OCI-LY3 (cell line): ENCODE measurements around the gene SCAMP5.

Source experiments
- H2AFZ ChIP-seq: fragments of 200-600, 300-600 bp; shearing (Covaris generic); 2 replicates; pipeline ENCODE4 v1.6.0; 2014; ENCODE audit warnings: antibody characterized with exemption, low read depth, low read length
- H3K27ac ChIP-seq: fragments of 200-600, 300-600 bp; sonication (generic); 2 replicates; pipeline ENCODE4 v1.5.1; 2014; ENCODE audit warnings: mild to moderate bottlenecking, low read length, moderate library complexity, mixed read lengths
- H3K27me3 ChIP-seq: fragments of 200-600, 300-600 bp; sonication (generic); 2 replicates; pipeline ENCODE4 v1.6.1; 2014; ENCODE audit warnings: low read depth, low read length, mixed read lengths
- H3K36me3 ChIP-seq: fragments of 200-600, 300-600 bp; sonication (generic); replicated peaks from 2 replicates; pipeline ENCODE3; 2014; ENCODE audit warnings: low read depth, low read length, mixed read lengths
- H3K4me1 ChIP-seq: fragments of 300-600, 200-600 bp; sonication (generic); 2 replicates; pipeline ENCODE4 v1.6.1; 2014; ENCODE audit warnings: low read length, mixed read lengths
- H3K4me2 ChIP-seq: fragments of 200-600, 300-600 bp; sonication (generic); 2 replicates; pipeline ENCODE4 v1.6.1; 2014; ENCODE audit warnings: low read length, mixed read lengths
- H3K4me3 ChIP-seq: fragments of 300-600, 200-600 bp; sonication (generic); 2 replicates; pipeline ENCODE4 v1.5.1; 2014; ENCODE audit warnings: antibody characterized with exemption, mild to moderate bottlenecking, low read length, moderate library complexity
- H3K79me2 ChIP-seq: fragments of 300-600, 200-600 bp; shearing (Covaris generic); 2 replicates; pipeline ENCODE4 v1.6.1; 2014; ENCODE audit warnings: mild to moderate bottlenecking, low read length, mixed read lengths
- H3K9ac ChIP-seq: fragments of 300-600, 200-600 bp; shearing (Covaris generic); 2 replicates; pipeline ENCODE4 v1.6.0; 2014; ENCODE audit warnings: mild to moderate bottlenecking, low read length, moderate library complexity
- H3K9me3 ChIP-seq: fragments of 200-600, 300-600 bp; shearing (Covaris generic); 2 replicates; pipeline ENCODE4 v1.6.1; 2014; ENCODE audit warnings: low read length, mixed read lengths; ENCODE audit not compliant: insufficient read depth
- H4K20me1 ChIP-seq: fragments of 200-600, 300-600 bp; sonication (generic); 2 replicates; pipeline ENCODE4 v1.6.1; 2016; ENCODE audit warnings: low read length, mixed read lengths; ENCODE audit not compliant: insufficient read depth
- EZH2phosphoT487 ChIP-seq: fragments of 200-600 bp; shearing (Covaris generic); IDR thresholded peaks from 2 replicates; pipeline ENCODE4 v1.6.1; 2018; ENCODE audit warnings: antibody characterized with exemption, mixed run types, low read depth
- TF ChIP-seq, protein P1 (sequence below): fragments of 200-600, 300-600 bp; sonication (generic); IDR thresholded peaks from 2 replicates; pipeline ENCODE4 v1.5.1; 2014; ENCODE audit warnings: antibody characterized with exemption, low read length, low read depth

Gene SCAMP5

DNA sequence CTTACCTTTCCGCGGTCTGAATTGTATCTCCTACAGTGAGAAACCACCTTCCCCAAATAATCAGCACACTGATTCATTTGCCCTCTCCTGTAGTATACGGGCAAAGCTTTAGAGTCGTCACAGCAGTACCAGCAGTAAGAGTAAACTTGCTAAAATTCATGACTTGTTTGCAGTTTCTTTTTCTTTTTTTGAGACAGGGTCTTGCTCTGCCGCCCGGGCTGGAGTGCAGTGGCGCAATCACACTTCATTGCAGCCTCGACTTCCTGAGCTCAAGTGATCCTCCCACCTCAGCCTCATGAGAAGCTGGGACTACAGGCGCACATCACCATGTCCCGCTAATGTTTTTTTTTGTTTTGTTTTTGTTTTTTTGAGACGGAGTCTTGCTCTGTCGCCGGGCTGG is 11.9 kb downstream of the SCAMP5 start:
- Histone ChIP-seq H3K79me2 (no peaks in the 10 kb centered on the region), H3K9ac (no peak overlapping the region), H3K4me3 (no peak overlapping the region), H3K27ac (no peak overlapping the region), H3K9me3 (no peaks in the 10 kb centered on the region), H4K20me1 (no peaks in the 10 kb centered on the region), H3K27me3 (peaks cover 9% of the 10 kb centered on the region; the same call in 1 of the 2 replicates), H3K36me3 (no peaks in the 10 kb centered on the region), H3K4me1 (peaks cover 36% of the 10 kb centered on the region), H2AFZ (no peak overlapping the region), H3K4me2 (no peak overlapping the region)
- TF ChIP-seq EZH2phosphoT487, result no peak
- TF ChIP-seq, protein P1, sequence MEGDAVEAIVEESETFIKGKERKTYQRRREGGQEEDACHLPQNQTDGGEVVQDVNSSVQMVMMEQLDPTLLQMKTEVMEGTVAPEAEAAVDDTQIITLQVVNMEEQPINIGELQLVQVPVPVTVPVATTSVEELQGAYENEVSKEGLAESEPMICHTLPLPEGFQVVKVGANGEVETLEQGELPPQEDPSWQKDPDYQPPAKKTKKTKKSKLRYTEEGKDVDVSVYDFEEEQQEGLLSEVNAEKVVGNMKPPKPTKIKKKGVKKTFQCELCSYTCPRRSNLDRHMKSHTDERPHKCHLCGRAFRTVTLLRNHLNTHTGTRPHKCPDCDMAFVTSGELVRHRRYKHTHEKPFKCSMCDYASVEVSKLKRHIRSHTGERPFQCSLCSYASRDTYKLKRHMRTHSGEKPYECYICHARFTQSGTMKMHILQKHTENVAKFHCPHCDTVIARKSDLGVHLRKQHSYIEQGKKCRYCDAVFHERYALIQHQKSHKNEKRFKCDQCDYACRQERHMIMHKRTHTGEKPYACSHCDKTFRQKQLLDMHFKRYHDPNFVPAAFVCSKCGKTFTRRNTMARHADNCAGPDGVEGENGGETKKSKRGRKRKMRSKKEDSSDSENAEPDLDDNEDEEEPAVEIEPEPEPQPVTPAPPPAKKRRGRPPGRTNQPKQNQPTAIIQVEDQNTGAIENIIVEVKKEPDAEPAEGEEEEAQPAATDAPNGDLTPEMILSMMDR, result no peak

- Histone ChIP-seq H2AFZ (no peak overlapping the region), H3K4me3 (peak overlapping the region; percentile 65), H3K27ac (peak overlapping the region; percentile 67), H3K4me1 (peaks cover 36% of the 10 kb centered on the region), H4K20me1 (no peaks in the 10 kb centered on the region), H3K9ac (peak overlapping the region; percentile 32; the same call in 1 of the 2 replicates), H3K4me2 (peak overlapping the region; percentile 78), H3K27me3 (0 out of 2 replicates have a peak, but pooled peaks cover 5% of the 10 kb centered on the region), H3K9me3 (no peaks in the 10 kb centered on the region), H3K79me2 (no peaks in the 10 kb centered on the region), H3K36me3 (no peaks in the 10 kb centered on the region)
- TF ChIP-seq EZH2phosphoT487, result no peak
- TF ChIP-seq, protein P1, result no peak
These were observed 12.9 kb downstream of the SCAMP5 start for GRCh38 chr15:75008221-75008625.

- Histone ChIP-seq H3K4me1 (peaks cover 36% of the 10 kb centered on the region), H3K79me2 (no peaks in the 10 kb centered on the region), H3K27me3 (0 out of 2 replicates have a peak, but pooled peaks cover 5% of the 10 kb centered on the region), H3K36me3 (no peaks in the 10 kb centered on the region), H2AFZ (no peak overlapping the region), H3K9ac (peak overlapping the region; percentile 32; the same call in 1 of the 2 replicates), H3K4me2 (peak overlapping the region; percentile 78), H3K9me3 (no peaks in the 10 kb centered on the region), H3K4me3 (peak overlapping the region; percentile 65), H3K27ac (peak overlapping the region; percentile 67), H4K20me1 (no peaks in the 10 kb centered on the region)
- TF ChIP-seq, protein P1, result no peak
- TF ChIP-seq EZH2phosphoT487, result no peak
These were observed 13.4 kb downstream of the SCAMP5 start for GRCh38 chr15:75008629-75009326.

DNA sequence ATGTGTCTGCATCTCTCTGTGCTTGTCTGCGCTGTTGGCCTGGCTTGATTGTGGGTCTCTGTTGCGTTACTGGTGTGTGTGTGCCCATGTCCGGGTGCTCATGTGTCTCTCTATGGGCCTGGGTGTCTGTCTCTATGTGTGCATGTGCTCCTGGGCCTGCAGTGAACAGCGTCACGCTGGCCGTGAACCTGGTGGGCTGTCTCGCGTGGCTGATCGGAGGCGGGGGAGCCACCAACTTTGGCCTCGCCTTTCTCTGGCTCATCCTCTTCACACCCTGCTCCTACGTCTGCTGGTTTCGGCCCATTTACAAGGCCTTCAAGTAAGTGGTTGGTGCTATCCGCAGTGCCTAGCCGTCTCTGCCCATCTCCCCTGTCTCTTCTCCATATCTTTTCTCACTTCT is 21.1 kb downstream of the SCAMP5 start:
- Histone ChIP-seq H3K9ac (no peak overlapping the region), H3K27ac (no peak overlapping the region), H3K4me3 (no peak overlapping the region), H4K20me1 (no peaks in the 10 kb centered on the region), H2AFZ (no peak overlapping the region), H3K4me2 (no peak overlapping the region), H3K9me3 (no peaks in the 10 kb centered on the region), H3K36me3 (peaks cover 4% of the 10 kb centered on the region), H3K27me3 (no peaks in the 10 kb centered on the region), H3K79me2 (no peaks in the 10 kb centered on the region), H3K4me1 (no peaks in the 10 kb centered on the region)
- TF ChIP-seq EZH2phosphoT487, result no peak
